HCT116 (cell line): ENCODE measurements around the gene PRKD2. TPM values are rescaled to one million over a fixed set of nuclear protein-coding genes. Genes with fewer than 3 reads are reported as not detected.

Source experiments
- ATAC-seq: fragments of 200-7000 bp; cut with Tn5 transposase; 2 replicates; pipeline ENCODE4 v1.9.1; 2020; ENCODE audit warnings: mild to moderate bottlenecking, moderate library complexity
- BruUV-seq: library from RNA; stranded (reverse); fragments of 400-500 nt; replicated peaks from 2 replicates; lab custom pipeline; 2021; lab: Mats Ljungman, UMichigan
- CTCF ChIA-PET: fragments of 300-600 bp; sonication (Branson Sonifier 250); formaldehyde crosslinking; loops from one replicate; lab custom pipeline; 2021; ENCODE audit warnings: antibody characterized with exemption; lab: Charles Lee
- POLR2A ChIA-PET: fragments of 300-600, 350-600 bp; sonication (Branson Sonifier 250); formaldehyde crosslinking; loops from one replicate; lab custom pipeline; 2021; ENCODE audit warnings: antibody characterized with exemption; lab: Charles Lee
- RAD21 ChIA-PET, 2 experiments: fragments of 300-600 bp; sonication (Branson Sonifier 250); formaldehyde crosslinking; loops; one replicate each; lab custom pipeline; 2023; ENCODE audit warnings: low total read pairs in 2 of 2; ENCODE audit not compliant: uncharacterized antibody in 2 of 2, unreplicated experiment in 2 of 2, low non-redundant PET in 1 of 2; lab: Charles Lee
- DNase-seq: peaks from one replicate; pipeline ENCODE4 v3.0.0-alpha.2; 2010; ENCODE audit warnings: low read depth, low spot score
- H2AFZ ChIP-seq: fragments of 200-600 bp; shearing (Covaris generic), sonication (generic); 2 replicates; pipeline ENCODE4 v1.6.1; 2017; ENCODE audit warnings: low read depth, mixed run types, mixed read lengths, antibody characterized with exemption, low read length; ENCODE audit not compliant: poor library complexity, severe bottlenecking
- H3K27ac ChIP-seq: 2 replicates; pipeline ENCODE4 v1.5.1; 2012; ENCODE audit warnings: low read depth, low read length
- H3K27me3 ChIP-seq: fragments of 200-600 bp; sonication (generic); 2 replicates; pipeline ENCODE4 v1.6.1; 2016; ENCODE audit warnings: mixed run types, low read length, mixed read lengths; ENCODE audit not compliant: insufficient read depth
- H3K36me3 ChIP-seq, 2 experiments: fragments of 200-500 bp in 1 of 2; fragments of 200-600 bp in 1 of 2; sonication (Bioruptor generic) in 1 of 2; sonication (generic) in 1 of 2; 2 replicates each; pipeline versions ENCODE4 v1.5.1 to v1.6.1; 2014 to 2016; ENCODE audit warnings: low read length in 2 of 2, inconsistent platforms in 1 of 2, mixed read lengths in 1 of 2, mixed run types in 1 of 2; ENCODE audit not compliant: insufficient read depth in 2 of 2, control insufficient read depth in 1 of 2
- H3K4me1 ChIP-seq, 2 experiments: fragments of 200-600 bp in 1 of 2; sonication (generic) in 1 of 2; 2 replicates each; pipeline versions ENCODE4 v1.5.1 to v1.6.1; 2012 to 2017; ENCODE audit warnings: low read length in 2 of 2, inconsistent platforms in 1 of 2, mild to moderate bottlenecking in 1 of 2, mixed read lengths in 1 of 2, mixed run types in 1 of 2, moderate library complexity in 1 of 2; ENCODE audit not compliant: insufficient read depth in 2 of 2, control insufficient read depth in 1 of 2
- H3K4me2 ChIP-seq: fragments of 200-600 bp; sonication (generic); 2 replicates; pipeline ENCODE4 v1.6.1; 2017; ENCODE audit warnings: mixed run types, low read length, mixed read lengths
- H3K4me3 ChIP-seq, 2 experiments: fragments of 200-600 bp in 1 of 2; sonication (generic) in 1 of 2; replicated peaks in 1 of 2; 2 replicates each; pipeline ENCODE4 v1.5.1; 2011 to 2016; ENCODE audit warnings: low read length in 2 of 2, control low read depth in 1 of 2, low read depth in 1 of 2, mild to moderate bottlenecking in 1 of 2, mixed read lengths in 1 of 2, mixed run types in 1 of 2
- H3K79me2 ChIP-seq: fragments of 200-600 bp; sonication (generic); 2 replicates; pipeline ENCODE4 v1.6.1; 2017; ENCODE audit warnings: mild to moderate bottlenecking, mixed run types, low read length, moderate library complexity, mixed read lengths; ENCODE audit not compliant: insufficient read depth
- H3K9ac ChIP-seq: fragments of 200-600 bp; sonication (generic); 2 replicates; pipeline ENCODE4 v1.6.1; 2016; ENCODE audit warnings: low read length, mixed read lengths
- H3K9me2 ChIP-seq: fragments of 200-600 bp; sonication (generic), shearing (Covaris generic); 2 replicates; pipeline ENCODE4 v1.6.1; 2017; ENCODE audit warnings: mixed run types, mild to moderate bottlenecking, moderate library complexity; ENCODE audit not compliant: insufficient read depth
- H3K9me3 ChIP-seq, 2 experiments: fragments of 200-500 bp in 1 of 2; fragments of 200-600 bp in 1 of 2; sonication (Bioruptor generic) in 1 of 2; sonication (generic) in 1 of 2; 2 replicates each; pipeline ENCODE4 v1.6.1; 2014 to 2017; ENCODE audit warnings: low read length in 2 of 2, mixed read lengths in 2 of 2, inconsistent platforms in 1 of 2, low read depth in 1 of 2, mild to moderate bottlenecking in 1 of 2, mixed run types in 1 of 2, moderate library complexity in 1 of 2; ENCODE audit not compliant: control insufficient read depth in 1 of 2, insufficient read depth in 1 of 2
- H4K20me1 ChIP-seq: fragments of 200-600 bp; sonication (generic), shearing (Covaris generic); 2 replicates; pipeline ENCODE4 v1.6.1; 2017; ENCODE audit warnings: mixed run types, mild to moderate bottlenecking, moderate library complexity; ENCODE audit not compliant: insufficient read depth
- EGR1 ChIP-seq: IDR thresholded peaks from 2 replicates; pipeline ENCODE4 v1.6.1; 2012; ENCODE audit warnings: low read depth
- FOSL1 ChIP-seq: IDR thresholded peaks from 2 replicates; pipeline ENCODE4 v1.6.1; 2012; ENCODE audit warnings: low read depth
- JUND ChIP-seq: IDR thresholded peaks from 2 replicates; pipeline ENCODE4 v1.6.1; 2012
- POLR2AphosphoS5 ChIP-seq: IDR thresholded peaks from 2 replicates; pipeline ENCODE4 v1.6.1; 2011; ENCODE audit warnings: mild to moderate bottlenecking, low read depth, low read length, moderate library complexity
- RAD21 ChIP-seq: IDR thresholded peaks from 2 replicates; pipeline ENCODE4 v1.6.1; 2012; ENCODE audit warnings: low read depth, mild to moderate bottlenecking
- SP1 ChIP-seq: IDR thresholded peaks from 2 replicates; pipeline ENCODE4 v1.6.1; 2012; ENCODE audit warnings: low read depth
- ZFX ChIP-seq: fragments of 450-650 bp; IDR thresholded peaks from 2 replicates; pipeline ENCODE4 v1.6.1; 2017
- ZNF274 ChIP-seq: fragments of 200-500 bp; sonication (Bioruptor generic); IDR thresholded peaks from 2 replicates; pipeline ENCODE4 v1.6.1; 2014; ENCODE audit warnings: mild to moderate bottlenecking, low read depth, low read length, inconsistent platforms
- intact Hi-C: fragments of 100-400 bp; cut with micrococcal nuclease; formaldehyde crosslinking; loops from 2 replicates; pipeline ENCODE4 v1.10.0; 2022
- total RNA-seq: library from RNA; stranded (reverse); gene quantifications from one replicate; pipeline ENCODE4 v1.2.1, GENCODE V29; 2021; ENCODE audit not compliant: unreplicated experiment
- TF ChIP-seq, protein P1 (sequence below): IDR thresholded peaks from 2 replicates; pipeline ENCODE4 v1.6.1; 2012
- TF ChIP-seq, protein P2 (sequence below): IDR thresholded peaks from 2 replicates; pipeline ENCODE4 v1.6.1; 2012; ENCODE audit warnings: low read depth
- TF ChIP-seq, protein P3 (sequence below): IDR thresholded peaks from 2 replicates; pipeline ENCODE4 v1.6.1; 2011; ENCODE audit warnings: mild to moderate bottlenecking, low read length, moderate library complexity; ENCODE audit not compliant: insufficient replicate concordance; ENCODE audit errors: extremely low read depth

PRKD2 gene
- total RNA-seq, 1 experiment from 2014 or later = 73.5 TPM

DNA sequence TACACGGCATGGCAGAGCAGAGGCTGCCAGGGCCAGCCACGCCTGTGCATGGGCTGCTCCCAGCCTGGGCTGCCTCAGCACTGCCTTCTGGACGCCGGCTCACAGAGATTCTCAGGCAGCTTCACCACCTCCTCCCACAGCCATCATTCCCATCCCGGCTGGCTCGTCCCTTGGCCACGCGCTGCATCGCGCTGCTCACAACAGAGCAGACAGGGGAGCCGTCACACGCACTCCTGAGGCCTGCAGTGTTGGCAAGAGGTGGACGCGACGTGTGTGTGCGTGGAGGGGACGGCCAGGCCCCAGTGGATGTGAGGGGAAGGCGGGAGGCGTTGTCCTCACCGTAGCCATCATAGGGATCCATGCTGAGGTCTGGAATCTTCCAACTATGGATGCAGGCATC, 7.6 kb upstream of the PRKD2 start:
- Histone ChIP-seq H2AFZ (no peak overlapping the region), H3K4me3 (no peak overlapping the region), H3K9me3 (no peaks in the 10 kb centered on the region), H3K9ac (no peak overlapping the region), H3K9me2 (no peaks in the 10 kb centered on the region), H3K36me3 (peaks cover 49 to 80% of the 10 kb centered on the region in 2 experiments; a peak in 3 of 4 replicates), H3K27ac (no peak overlapping the region; the same call in 1 of the 2 replicates), H3K79me2 (peaks cover 31% of the 10 kb centered on the region; the same call in 1 of the 2 replicates), H4K20me1 (no peaks in the 10 kb centered on the region; the same call in 1 of the 2 replicates), H3K4me2 (no peak overlapping the region), H3K27me3 (no peaks in the 10 kb centered on the region), H3K4me1 (no peaks in the 10 kb centered on the region)
- no TSS peak for BruUV-seq
- ChIA-PET POLR2A (no interaction called here), CTCF (no interaction called here), RAD21 (no interaction called here)
- ATAC-seq (no peak), DNase-seq (no peak)
- intact Hi-C loops = loop anchor here (10.0 kb wide), 1 partner anchor 110 kb away; no protein-coding TSS in a partner anchor
- TF ChIP-seq, protein P1, sequence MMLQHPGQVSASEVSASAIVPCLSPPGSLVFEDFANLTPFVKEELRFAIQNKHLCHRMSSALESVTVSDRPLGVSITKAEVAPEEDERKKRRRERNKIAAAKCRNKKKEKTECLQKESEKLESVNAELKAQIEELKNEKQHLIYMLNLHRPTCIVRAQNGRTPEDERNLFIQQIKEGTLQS = no peak
- TF ChIP-seq RAD21 (no peak), EGR1 (no peak), FOSL1 (no peak), JUND (no peak), ZFX (no peak), ZNF274 (no peak), SP1 (no peak), POLR2AphosphoS5 (no peak)
- TF ChIP-seq, protein P2, sequence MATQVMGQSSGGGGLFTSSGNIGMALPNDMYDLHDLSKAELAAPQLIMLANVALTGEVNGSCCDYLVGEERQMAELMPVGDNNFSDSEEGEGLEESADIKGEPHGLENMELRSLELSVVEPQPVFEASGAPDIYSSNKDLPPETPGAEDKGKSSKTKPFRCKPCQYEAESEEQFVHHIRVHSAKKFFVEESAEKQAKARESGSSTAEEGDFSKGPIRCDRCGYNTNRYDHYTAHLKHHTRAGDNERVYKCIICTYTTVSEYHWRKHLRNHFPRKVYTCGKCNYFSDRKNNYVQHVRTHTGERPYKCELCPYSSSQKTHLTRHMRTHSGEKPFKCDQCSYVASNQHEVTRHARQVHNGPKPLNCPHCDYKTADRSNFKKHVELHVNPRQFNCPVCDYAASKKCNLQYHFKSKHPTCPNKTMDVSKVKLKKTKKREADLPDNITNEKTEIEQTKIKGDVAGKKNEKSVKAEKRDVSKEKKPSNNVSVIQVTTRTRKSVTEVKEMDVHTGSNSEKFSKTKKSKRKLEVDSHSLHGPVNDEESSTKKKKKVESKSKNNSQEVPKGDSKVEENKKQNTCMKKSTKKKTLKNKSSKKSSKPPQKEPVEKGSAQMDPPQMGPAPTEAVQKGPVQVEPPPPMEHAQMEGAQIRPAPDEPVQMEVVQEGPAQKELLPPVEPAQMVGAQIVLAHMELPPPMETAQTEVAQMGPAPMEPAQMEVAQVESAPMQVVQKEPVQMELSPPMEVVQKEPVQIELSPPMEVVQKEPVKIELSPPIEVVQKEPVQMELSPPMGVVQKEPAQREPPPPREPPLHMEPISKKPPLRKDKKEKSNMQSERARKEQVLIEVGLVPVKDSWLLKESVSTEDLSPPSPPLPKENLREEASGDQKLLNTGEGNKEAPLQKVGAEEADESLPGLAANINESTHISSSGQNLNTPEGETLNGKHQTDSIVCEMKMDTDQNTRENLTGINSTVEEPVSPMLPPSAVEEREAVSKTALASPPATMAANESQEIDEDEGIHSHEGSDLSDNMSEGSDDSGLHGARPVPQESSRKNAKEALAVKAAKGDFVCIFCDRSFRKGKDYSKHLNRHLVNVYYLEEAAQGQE = no peak
- TF ChIP-seq, protein P3, sequence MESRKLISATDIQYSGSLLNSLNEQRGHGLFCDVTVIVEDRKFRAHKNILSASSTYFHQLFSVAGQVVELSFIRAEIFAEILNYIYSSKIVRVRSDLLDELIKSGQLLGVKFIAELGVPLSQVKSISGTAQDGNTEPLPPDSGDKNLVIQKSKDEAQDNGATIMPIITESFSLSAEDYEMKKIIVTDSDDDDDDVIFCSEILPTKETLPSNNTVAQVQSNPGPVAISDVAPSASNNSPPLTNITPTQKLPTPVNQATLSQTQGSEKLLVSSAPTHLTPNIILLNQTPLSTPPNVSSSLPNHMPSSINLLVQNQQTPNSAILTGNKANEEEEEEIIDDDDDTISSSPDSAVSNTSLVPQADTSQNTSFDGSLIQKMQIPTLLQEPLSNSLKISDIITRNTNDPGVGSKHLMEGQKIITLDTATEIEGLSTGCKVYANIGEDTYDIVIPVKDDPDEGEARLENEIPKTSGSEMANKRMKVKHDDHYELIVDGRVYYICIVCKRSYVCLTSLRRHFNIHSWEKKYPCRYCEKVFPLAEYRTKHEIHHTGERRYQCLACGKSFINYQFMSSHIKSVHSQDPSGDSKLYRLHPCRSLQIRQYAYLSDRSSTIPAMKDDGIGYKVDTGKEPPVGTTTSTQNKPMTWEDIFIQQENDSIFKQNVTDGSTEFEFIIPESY = no peak
